Gastrocnemius medialis (tissue), 4 donors: ENCODE measurements around the gene TMED3.

Experiments used
- POLR2A ChIP-seq, 2 donors: fragments of 450-650 bp; IDR thresholded peaks; one replicate each; pipeline ENCODE4 v1.6.1; 2017; ENCODE audit warnings: antibody characterized with exemption in 2 of 2, mild to moderate bottlenecking in 2 of 2, moderate library complexity in 2 of 2
- TF ChIP-seq, protein P1 (sequence below), 5 experiments: fragments of 450-650 bp in 3 of 5; fragments of 200-600 bp in 2 of 5; sonication (generic) in 2 of 5; IDR thresholded peaks in 4 of 5; conservative IDR thresholded peaks in 1 of 5; 1 replicate in 4 of 5; 2 replicates in 1 of 5; pipeline ENCODE4 v1.5.1; 2016 to 2019; ENCODE audit warnings: antibody characterized with exemption in 5 of 5, mild to moderate bottlenecking in 3 of 5, moderate library complexity in 3 of 5

DNA sequence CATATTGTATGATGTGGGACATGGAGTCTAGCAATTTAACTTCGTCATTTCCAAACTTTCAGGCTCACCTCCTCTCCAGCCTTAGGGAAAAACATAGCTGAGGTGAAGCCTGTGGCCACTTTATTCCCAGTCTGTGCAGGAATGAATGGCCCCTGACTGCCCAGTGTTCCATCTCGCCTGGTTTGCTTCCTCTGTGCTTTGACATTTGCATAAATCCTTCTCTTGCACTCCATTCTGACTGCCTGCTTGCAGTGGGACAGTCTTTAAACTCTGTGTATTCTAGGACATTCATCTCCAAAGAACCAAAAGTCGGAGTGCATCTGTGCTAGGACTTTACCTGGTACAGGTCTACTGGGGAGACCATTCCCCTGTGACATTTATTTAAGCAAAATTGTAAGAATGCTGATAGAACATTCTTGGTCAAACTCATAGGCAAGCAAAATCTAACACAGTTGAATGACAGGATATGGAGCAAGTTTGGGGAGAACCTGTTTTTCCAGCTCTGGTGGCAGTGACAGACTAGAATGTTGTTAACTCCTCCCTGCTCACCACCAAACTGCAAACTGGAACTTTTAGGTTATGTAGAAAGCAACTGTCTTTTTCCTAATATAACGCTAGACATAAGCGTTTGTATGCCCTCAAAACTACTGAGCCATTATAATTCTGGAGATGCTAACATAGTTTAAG is 22.1 kb downstream of the TMED3 start:
- no peak for TF ChIP-seq POLR2A (IDR thresholded peaks at IDR 0.05)
- TF ChIP-seq, protein P1, sequence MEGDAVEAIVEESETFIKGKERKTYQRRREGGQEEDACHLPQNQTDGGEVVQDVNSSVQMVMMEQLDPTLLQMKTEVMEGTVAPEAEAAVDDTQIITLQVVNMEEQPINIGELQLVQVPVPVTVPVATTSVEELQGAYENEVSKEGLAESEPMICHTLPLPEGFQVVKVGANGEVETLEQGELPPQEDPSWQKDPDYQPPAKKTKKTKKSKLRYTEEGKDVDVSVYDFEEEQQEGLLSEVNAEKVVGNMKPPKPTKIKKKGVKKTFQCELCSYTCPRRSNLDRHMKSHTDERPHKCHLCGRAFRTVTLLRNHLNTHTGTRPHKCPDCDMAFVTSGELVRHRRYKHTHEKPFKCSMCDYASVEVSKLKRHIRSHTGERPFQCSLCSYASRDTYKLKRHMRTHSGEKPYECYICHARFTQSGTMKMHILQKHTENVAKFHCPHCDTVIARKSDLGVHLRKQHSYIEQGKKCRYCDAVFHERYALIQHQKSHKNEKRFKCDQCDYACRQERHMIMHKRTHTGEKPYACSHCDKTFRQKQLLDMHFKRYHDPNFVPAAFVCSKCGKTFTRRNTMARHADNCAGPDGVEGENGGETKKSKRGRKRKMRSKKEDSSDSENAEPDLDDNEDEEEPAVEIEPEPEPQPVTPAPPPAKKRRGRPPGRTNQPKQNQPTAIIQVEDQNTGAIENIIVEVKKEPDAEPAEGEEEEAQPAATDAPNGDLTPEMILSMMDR (IDR thresholded peaks at IDR 0.05 in 4 of 5, conservative IDR thresholded peaks at IDR 0.05 in 1 of 5) = no peak
